Epithelial cell of esophagus (primary cell): Measurements from ENCODE around the gene COMMD4.

Experiments used
- DNase-seq: peaks from one replicate; pipeline ENCODE4 v3.0.0; 2010; ENCODE audit warnings: low read depth
- H3K4me3 ChIP-seq: 2 replicates; pipeline ENCODE4 v1.5.1; 2011; ENCODE audit warnings: mild to moderate bottlenecking, low read length, control low read depth
- CTCF ChIP-seq: IDR thresholded peaks from 2 replicates; pipeline ENCODE4 v1.5.1; 2011; ENCODE audit warnings: low read depth, mild to moderate bottlenecking, low read length, control low read depth, inconsistent platforms; ENCODE audit not compliant: insufficient read depth; ENCODE audit errors: missing control alignments

Gene COMMD4

GRCh38 chr15:75364881-75365280 is 29.0 kb downstream of the COMMD4 start:
- no peak for DNase-seq
- no peak for TF ChIP-seq CTCF
- no peak overlapping the region for H3K4me3 ChIP-seq

- DNase-seq: no peak
- TF ChIP-seq CTCF: no peak
- no peak overlapping the region for H3K4me3 ChIP-seq
Observed at GRCh38 chr15:75366163-75366562, 30.3 kb downstream of the COMMD4 start.

- no peak for DNase-seq
- H3K4me3 ChIP-seq: no peak overlapping the region
- no peak for TF ChIP-seq CTCF
Observed at GRCh38 chr15:75367006-75367405, 31.1 kb downstream of the COMMD4 start.

- no peak for TF ChIP-seq CTCF
- no peak for DNase-seq
- peak overlapping the region; percentile 81 for H3K4me3 ChIP-seq
Observed at GRCh38 chr15:75367406-75367912, 31.6 kb downstream of the COMMD4 start.

- H3K4me3 ChIP-seq: peak within 1 kb of the TSS; percentile 81
- peak; percentile 98 for DNase-seq
- peak; percentile 87 for TF ChIP-seq CTCF
Observed at GRCh38 chr15:75367913-75368688, 32.2 kb downstream of the COMMD4 start, which contains the start of gene MAN2C1. Gene MAN2C1, minus strand, starts transcription at chr15:75368607. Its CDS starts 24 bp downstream, at chr15:75368583.

GRCh38 chr15:75368689-75369239 is 32.9 kb downstream of the COMMD4 start:
- TF ChIP-seq CTCF: no peak
- peak; percentile 28 for DNase-seq
- peak overlapping the region; percentile 81 for H3K4me3 ChIP-seq
